GM18873 (cell line): ENCODE data around the gene OAS2.
"Not testable (repeated sequence)": the region's sequence is repeated elsewhere in the genome, so short reads cannot be mapped to it uniquely, and the experiment has no call there.

Experiments used
- ATAC-seq: cut with Tn5 transposase; IDR thresholded peaks from one replicate; pipeline ENCODE4 v1.9.1; 2021; ENCODE audit warnings: mild to moderate bottlenecking, moderate library complexity, moderate number of reproducible peaks; ENCODE audit not compliant: unreplicated experiment, low FRiP score

OAS2 gene

GRCh38 chr12:112979041-112979680, 842 bp downstream of the OAS2 start:
- ATAC-seq, result no peak

GRCh38 chr12:112980491-112981158, 2.3 kb downstream of the OAS2 start:
- no peak for ATAC-seq

- ATAC-seq, result no peak
Measured at GRCh38 chr12:112985642-112986290, 7.4 kb downstream of the OAS2 start.

- no peak for ATAC-seq
Measured at GRCh38 chr12:112986291-112986800, 8.0 kb downstream of the OAS2 start.

- ATAC-seq, result no peak
Measured at GRCh38 chr12:112987561-112987960, 9.2 kb downstream of the OAS2 start.

- ATAC-seq, result no peak
Measured at GRCh38 chr12:112988224-112988623, 9.9 kb downstream of the OAS2 start.

GRCh38 chr12:112988823-112989385, 10.6 kb downstream of the OAS2 start:
- ATAC-seq, result not testable (repeated sequence)

- no peak for ATAC-seq
Measured at GRCh38 chr12:112989806-112990205, 11.5 kb downstream of the OAS2 start.

GRCh38 chr12:112992541-112993398, 14.5 kb downstream of the OAS2 start:
- no peak for ATAC-seq

- ATAC-seq, result no peak
Measured at GRCh38 chr12:112995008-112995407, 16.7 kb downstream of the OAS2 start.

GRCh38 chr12:112996501-112996900, 18.2 kb downstream of the OAS2 start:
- no peak for ATAC-seq

- no peak for ATAC-seq
Measured at GRCh38 chr12:112997506-112997905, 19.2 kb downstream of the OAS2 start.

- no peak for ATAC-seq
Measured at GRCh38 chr12:112998987-112999767, 20.9 kb downstream of the OAS2 start.

- ATAC-seq, result no peak
Measured at GRCh38 chr12:113000433-113000832, 22.1 kb downstream of the OAS2 start.

GRCh38 chr12:113002155-113002554, 23.8 kb downstream of the OAS2 start:
- ATAC-seq, result no peak

- ATAC-seq, result no peak
Measured at GRCh38 chr12:113002676-113003075, 24.4 kb downstream of the OAS2 start.

- ATAC-seq, result no peak
Measured at GRCh38 chr12:113003636-113004035, 25.3 kb downstream of the OAS2 start.

- no peak for ATAC-seq
Measured at GRCh38 chr12:113005762-113006161, 27.4 kb downstream of the OAS2 start.

GRCh38 chr12:113006206-113006605, 27.9 kb downstream of the OAS2 start:
- ATAC-seq, result no peak

GRCh38 chr12:113006641-113007040, 28.3 kb downstream of the OAS2 start:
- no peak for ATAC-seq
